ENCODE data around the gene ERICH6B.

GRCh38 chr13:45658586-45659235, 43.2 kb upstream of the ERICH6B start:
- TF ChIP-seq CTCF (IDR thresholded peaks at IDR 0.05; ENCODE audit: low read depth, low read length, poor library complexity, severe bottlenecking) (no peak), EZH2phosphoT487 (IDR thresholded peaks at IDR 0.05; ENCODE audit: borderline replicate concordance, low read length) (no peak)
